ENCODE results near the gene MPND.

Gene MPND

GRCh38 chr19:4327252-4327876, 16.0 kb upstream of the MPND start:
- TF ChIP-seq GATA3 (IDR thresholded peaks at IDR 0.05; ENCODE audit: low read depth, low read length) (no peak), GATA2 (IDR thresholded peaks at IDR 0.05; ENCODE audit: low read depth, low read length) (no peak)

GRCh38 chr19:4327877-4328242, 15.5 kb upstream of the MPND start:
- TF ChIP-seq GATA3 (IDR thresholded peaks at IDR 0.05; ENCODE audit: low read depth, low read length) (no peak), GATA2 (IDR thresholded peaks at IDR 0.05; ENCODE audit: low read depth, low read length) (no peak)

GRCh38 chr19:4328243-4328990, 14.9 kb upstream of the MPND start:
- TF ChIP-seq GATA2 (IDR thresholded peaks at IDR 0.05; ENCODE audit: low read depth, low read length) = no peak

GRCh38 chr19:4329858-4330257, 13.5 kb upstream of the MPND start:
- TF ChIP-seq GATA3 (IDR thresholded peaks at IDR 0.05; ENCODE audit: low read depth, low read length) = no peak
- no peak for TF ChIP-seq GATA2 (IDR thresholded peaks at IDR 0.05; ENCODE audit: low read depth, low read length)

- TF ChIP-seq GATA3 (IDR thresholded peaks at IDR 0.05; ENCODE audit: low read depth, low read length) (no peak), GATA2 (IDR thresholded peaks at IDR 0.05; ENCODE audit: low read depth, low read length) (no peak)
These were observed 8.3 kb upstream of the MPND start for GRCh38 chr19:4334929-4335570.

- TF ChIP-seq GATA2 (IDR thresholded peaks at IDR 0.05; ENCODE audit: low read depth, low read length) (no peak), GATA3 (IDR thresholded peaks at IDR 0.05; ENCODE audit: low read depth, low read length) (no peak)
These were observed 5.4 kb upstream of the MPND start for GRCh38 chr19:4337906-4338440.

- TF ChIP-seq GATA2 (IDR thresholded peaks at IDR 0.05; ENCODE audit: low read depth, low read length) (no peak), GATA3 (IDR thresholded peaks at IDR 0.05; ENCODE audit: low read depth, low read length) (no peak)
These were observed 4.7 kb upstream of the MPND start, which contains the start of gene STAP2 for GRCh38 chr19:4338441-4339355. Gene STAP2 (minus strand): TSS chr19:4338827. CDS start chr19:4338753, 74 bp downstream.

GRCh38 chr19:4342314-4342614, 1.1 kb upstream of the MPND start:
- no peak for TF ChIP-seq GATA3 (IDR thresholded peaks at IDR 0.05; ENCODE audit: low read depth, low read length)
- TF ChIP-seq GATA2 (IDR thresholded peaks at IDR 0.05; ENCODE audit: low read depth, low read length) = no peak

GRCh38 chr19:4342615-4343369, 570 bp upstream of the MPND start:
- TF ChIP-seq GATA3 (IDR thresholded peaks at IDR 0.05; ENCODE audit: low read depth, low read length) (no peak), GATA2 (IDR thresholded peaks at IDR 0.05; ENCODE audit: low read depth, low read length) (no peak)

GRCh38 chr19:4345342-4346019, 2.1 kb downstream of the MPND start:
- no peak for TF ChIP-seq GATA2 (IDR thresholded peaks at IDR 0.05; ENCODE audit: low read depth, low read length)

- TF ChIP-seq GATA2 (IDR thresholded peaks at IDR 0.05; ENCODE audit: low read depth, low read length) (no peak), GATA3 (IDR thresholded peaks at IDR 0.05; ENCODE audit: low read depth, low read length) (no peak)
These were observed 2.6 kb downstream of the MPND start for GRCh38 chr19:4346020-4346383.

GRCh38 chr19:4347521-4347920, 4.2 kb downstream of the MPND start:
- no peak for TF ChIP-seq GATA2 (IDR thresholded peaks at IDR 0.05; ENCODE audit: low read depth, low read length)
- TF ChIP-seq GATA3 (IDR thresholded peaks at IDR 0.05; ENCODE audit: low read depth, low read length) = no peak

- TF ChIP-seq GATA3 (IDR thresholded peaks at IDR 0.05; ENCODE audit: low read depth, low read length) = no peak
- no peak for TF ChIP-seq GATA2 (IDR thresholded peaks at IDR 0.05; ENCODE audit: low read depth, low read length)
These were observed 6.7 kb downstream of the MPND start for GRCh38 chr19:4350111-4350510.
